ENCODE results near the gene USP17L10. TPM values are rescaled to one million over a fixed set of nuclear protein-coding genes. Genes with fewer than 3 reads are reported as not detected.
"Not testable (repeated sequence)": the region's sequence is repeated elsewhere in the genome, so short reads cannot be mapped to it uniquely, and the experiment has no call there.

The USP17L10 gene
- polyA plus RNA-seq, 2 of the 4 experiments (the other 2 are of a cell fraction), result not detected

GRCh38 chr4:9243579-9243978 lies 33.1 kb downstream of the USP17L10 start, which contains the start of gene USP17L17:
USP17L17 (plus strand) TSS chr4:9243879; CDS start chr4:9243879, 0 bp downstream.
- POLR2A ChIA-PET; CTCF ChIA-PET; H3K4me3 ChIP-seq; ATAC-seq; H3K27ac ChIP-seq; H3K4me1 ChIP-seq; H3K4me2 ChIP-seq; DNase-seq (ENCODE audit: low read depth in 1 of 2, low spot score in 1 of 2); H3K9me3 ChIP-seq; FAIRE-seq: not testable (repeated sequence)
- WGBS (ENCODE audit: missing lambda C conversion rate), result 49% methylated on average over 13 of the region's 14 CpGs

GRCh38 chr4:9247953-9248680 lies 37.7 kb downstream of the USP17L10 start, which contains the start of gene USP17L18:
USP17L18 (plus strand) TSS chr4:9248630; CDS start chr4:9248630, 0 bp downstream.
- H3K4me2 ChIP-seq; H3K4me1 ChIP-seq; H3K27ac ChIP-seq; POLR2A ChIA-PET; DNase-seq (ENCODE audit: low read depth in 1 of 2, low spot score in 1 of 2); FAIRE-seq; H3K4me3 ChIP-seq; ATAC-seq; H3K9me3 ChIP-seq; CTCF ChIA-PET: not testable (repeated sequence)
- WGBS (ENCODE audit: missing lambda C conversion rate), result 44% methylated on average over 15 of the region's 26 CpGs

- CTCF ChIA-PET; H3K27ac ChIP-seq; H3K4me3 ChIP-seq; ATAC-seq; H3K4me2 ChIP-seq; FAIRE-seq; DNase-seq (ENCODE audit: low read depth in 1 of 2, low spot score in 1 of 2); H3K9me3 ChIP-seq; H3K4me1 ChIP-seq; POLR2A ChIA-PET: not testable (repeated sequence)
- no CpG with 5 or more reads among the region's 13 CpGs for WGBS (ENCODE audit: missing lambda C conversion rate)
Measured at GRCh38 chr4:9253078-9253477, 42.6 kb downstream of the USP17L10 start, which contains the start of gene USP17L19. USP17L19 (plus strand) TSS chr4:9253378; CDS start chr4:9253378, 0 bp downstream.

GRCh38 chr4:9257824-9258223 lies 47.4 kb downstream of the USP17L10 start, which contains the start of gene USP17L20:
USP17L20 (plus strand) TSS chr4:9258124; CDS start chr4:9258124, 0 bp downstream.
- H3K4me3 ChIP-seq; POLR2A ChIA-PET; H3K4me2 ChIP-seq; H3K27ac ChIP-seq; FAIRE-seq; CTCF ChIA-PET; DNase-seq (ENCODE audit: low read depth in 1 of 2, low spot score in 1 of 2); H3K4me1 ChIP-seq; H3K9me3 ChIP-seq; ATAC-seq: not testable (repeated sequence)
- no CpG with 5 or more reads among the region's 15 CpGs for WGBS (ENCODE audit: missing lambda C conversion rate)

Other genes starting within 250 kb of the USP17L10 start
- gene FAM90A26, start 40.2 kb upstream of the USP17L10 start, polyA plus RNA-seq (2011; rRNA removed), result not detected in 2 replicates
- gene FAM90A26, start 40.2 kb upstream of the USP17L10 start, polyA plus RNA-seq (2017; fragmentation: RNase III; extraction: RNeasy Plus Mini Kit Qiagen cat#74134 plus additional on column Dnase treatment), result not detected in 3 replicates
- gene USP17L11, start 4.7 kb downstream of the USP17L10 start, polyA plus RNA-seq (2011; rRNA removed), result not detected in 2 replicates
- gene USP17L11, start 4.7 kb downstream of the USP17L10 start, polyA plus RNA-seq (2017; fragmentation: RNase III; extraction: RNeasy Plus Mini Kit Qiagen cat#74134 plus additional on column Dnase treatment), result not detected in 3 replicates
- not detected in 2 replicates for gene USP17L12, start 9.5 kb downstream of the USP17L10 start, polyA plus RNA-seq (2011; rRNA removed)
- gene USP17L12, start 9.5 kb downstream of the USP17L10 start, polyA plus RNA-seq (2017; fragmentation: RNase III; extraction: RNeasy Plus Mini Kit Qiagen cat#74134 plus additional on column Dnase treatment), result not detected in 3 replicates
- not detected in 2 replicates for gene USP17L13, start 14.2 kb downstream of the USP17L10 start, polyA plus RNA-seq (2011; rRNA removed)
- gene USP17L13, start 14.2 kb downstream of the USP17L10 start, polyA plus RNA-seq (2017; fragmentation: RNase III; extraction: RNeasy Plus Mini Kit Qiagen cat#74134 plus additional on column Dnase treatment), result not detected in 3 replicates
- not detected in 2 replicates for gene USP17L15, start 23.7 kb downstream of the USP17L10 start, polyA plus RNA-seq (2011; rRNA removed)
- gene USP17L15, start 23.7 kb downstream of the USP17L10 start, polyA plus RNA-seq (2017; fragmentation: RNase III; extraction: RNeasy Plus Mini Kit Qiagen cat#74134 plus additional on column Dnase treatment), result not detected in 3 replicates
- not detected in 2 replicates for gene USP17L17, start 33.2 kb downstream of the USP17L10 start, polyA plus RNA-seq (2011; rRNA removed)
- not detected in 3 replicates for gene USP17L17, start 33.2 kb downstream of the USP17L10 start, polyA plus RNA-seq (2017; fragmentation: RNase III; extraction: RNeasy Plus Mini Kit Qiagen cat#74134 plus additional on column Dnase treatment)
- gene USP17L18, start 38.0 kb downstream of the USP17L10 start, polyA plus RNA-seq (2011; rRNA removed), result not detected in 2 replicates
- gene USP17L18, start 38.0 kb downstream of the USP17L10 start, polyA plus RNA-seq (2017; fragmentation: RNase III; extraction: RNeasy Plus Mini Kit Qiagen cat#74134 plus additional on column Dnase treatment), result not detected in 3 replicates
- gene USP17L19, start 42.7 kb downstream of the USP17L10 start, polyA plus RNA-seq (2011; rRNA removed), result not detected in 2 replicates
- not detected in 3 replicates for gene USP17L19, start 42.7 kb downstream of the USP17L10 start, polyA plus RNA-seq (2017; fragmentation: RNase III; extraction: RNeasy Plus Mini Kit Qiagen cat#74134 plus additional on column Dnase treatment)
- gene USP17L20, start 47.5 kb downstream of the USP17L10 start, polyA plus RNA-seq (2011; rRNA removed), result not detected in 2 replicates
- not detected in 3 replicates for gene USP17L20, start 47.5 kb downstream of the USP17L10 start, polyA plus RNA-seq (2017; fragmentation: RNase III; extraction: RNeasy Plus Mini Kit Qiagen cat#74134 plus additional on column Dnase treatment)
- not detected in 2 replicates for gene USP17L21, start 52.2 kb downstream of the USP17L10 start, polyA plus RNA-seq (2011; rRNA removed)
- gene USP17L21, start 52.2 kb downstream of the USP17L10 start, polyA plus RNA-seq (2017; fragmentation: RNase III; extraction: RNeasy Plus Mini Kit Qiagen cat#74134 plus additional on column Dnase treatment), result not detected in 3 replicates
- gene USP17L22, start 57.0 kb downstream of the USP17L10 start, polyA plus RNA-seq (2011; rRNA removed), result not detected in 2 replicates
- gene USP17L22, start 57.0 kb downstream of the USP17L10 start, polyA plus RNA-seq (2017; fragmentation: RNase III; extraction: RNeasy Plus Mini Kit Qiagen cat#74134 plus additional on column Dnase treatment), result not detected in 3 replicates
- gene USP17L24, start 114.5 kb downstream of the USP17L10 start, polyA plus RNA-seq (2011; rRNA removed), result not detected in 2 replicates
- not detected in 3 replicates for gene USP17L24, start 114.5 kb downstream of the USP17L10 start, polyA plus RNA-seq (2017; fragmentation: RNase III; extraction: RNeasy Plus Mini Kit Qiagen cat#74134 plus additional on column Dnase treatment)
- not detected in 2 replicates for gene USP17L25, start 119.3 kb downstream of the USP17L10 start, polyA plus RNA-seq (2011; rRNA removed)
- not detected in 3 replicates for gene USP17L25, start 119.3 kb downstream of the USP17L10 start, polyA plus RNA-seq (2017; fragmentation: RNase III; extraction: RNeasy Plus Mini Kit Qiagen cat#74134 plus additional on column Dnase treatment)
- not detected in 2 replicates for gene USP17L26, start 124.0 kb downstream of the USP17L10 start, polyA plus RNA-seq (2011; rRNA removed)
- not detected in 3 replicates for gene USP17L26, start 124.0 kb downstream of the USP17L10 start, polyA plus RNA-seq (2017; fragmentation: RNase III; extraction: RNeasy Plus Mini Kit Qiagen cat#74134 plus additional on column Dnase treatment)
- not detected in 2 replicates for gene USP17L5, start 128.7 kb downstream of the USP17L10 start, polyA plus RNA-seq (2011; rRNA removed)
- not detected in 3 replicates for gene USP17L5, start 128.7 kb downstream of the USP17L10 start, polyA plus RNA-seq (2017; fragmentation: RNase III; extraction: RNeasy Plus Mini Kit Qiagen cat#74134 plus additional on column Dnase treatment)
- gene USP17L27, start 133.5 kb downstream of the USP17L10 start, polyA plus RNA-seq (2011; rRNA removed), result not detected in 2 replicates
- gene USP17L27, start 133.5 kb downstream of the USP17L10 start, polyA plus RNA-seq (2017; fragmentation: RNase III; extraction: RNeasy Plus Mini Kit Qiagen cat#74134 plus additional on column Dnase treatment), result not detected in 3 replicates
- not detected in 2 replicates for gene USP17L28, start 138.2 kb downstream of the USP17L10 start, polyA plus RNA-seq (2011; rRNA removed)
- gene USP17L28, start 138.2 kb downstream of the USP17L10 start, polyA plus RNA-seq (2017; fragmentation: RNase III; extraction: RNeasy Plus Mini Kit Qiagen cat#74134 plus additional on column Dnase treatment), result not detected in 3 replicates
- not detected in 2 replicates for gene USP17L29, start 143.0 kb downstream of the USP17L10 start, polyA plus RNA-seq (2011; rRNA removed)
- not detected in 3 replicates for gene USP17L29, start 143.0 kb downstream of the USP17L10 start, polyA plus RNA-seq (2017; fragmentation: RNase III; extraction: RNeasy Plus Mini Kit Qiagen cat#74134 plus additional on column Dnase treatment)
- not detected in 2 replicates for gene USP17L30, start 152.5 kb downstream of the USP17L10 start, polyA plus RNA-seq (2011; rRNA removed)
- not detected in 3 replicates for gene USP17L30, start 152.5 kb downstream of the USP17L10 start, polyA plus RNA-seq (2017; fragmentation: RNase III; extraction: RNeasy Plus Mini Kit Qiagen cat#74134 plus additional on column Dnase treatment)
- not detected in 2 replicates for gene DEFB131A, start 233.8 kb downstream of the USP17L10 start, polyA plus RNA-seq (2011; rRNA removed)
- not detected in 3 replicates for gene DEFB131A, start 233.8 kb downstream of the USP17L10 start, polyA plus RNA-seq (2017; fragmentation: RNase III; extraction: RNeasy Plus Mini Kit Qiagen cat#74134 plus additional on column Dnase treatment)